SK-N-SH treated with all-trans-retinoic acid at 6 μM for 48 hours (cell line): ENCODE measurements around the gene SIL1.

Source experiments
- BACH2 ChIP-seq: fragments of 250-450 bp; sonication (Bioruptor Pico); IDR thresholded peaks from 2 replicates; pipeline ENCODE4 v1.9.0; 2021; ENCODE audit warnings: mild to moderate bottlenecking, borderline replicate concordance
- CREB5 ChIP-seq: fragments of 250-450 bp; sonication (Bioruptor Pico); IDR thresholded peaks from 2 replicates; pipeline ENCODE4 v1.5.1; 2020; ENCODE audit warnings: low read depth, mild to moderate bottlenecking, moderate library complexity
- OSR1 ChIP-seq: fragments of 250-450 bp; sonication (Bioruptor Pico); IDR thresholded peaks from 2 replicates; pipeline ENCODE4 v1.8.0; 2022; ENCODE audit warnings: moderate library complexity, mild to moderate bottlenecking, inconsistent platforms
- PATZ1 ChIP-seq: fragments of 250-450 bp; sonication (Bioruptor Pico); IDR thresholded peaks from 2 replicates; pipeline ENCODE4 v1.8.0; 2020; ENCODE audit warnings: mild to moderate bottlenecking, moderate library complexity, borderline replicate concordance
- RARB ChIP-seq: fragments of 250-450 bp; sonication (Bioruptor Pico); IDR thresholded peaks from 2 replicates; pipeline ENCODE4 v1.8.0; 2021; ENCODE audit warnings: mild to moderate bottlenecking, moderate library complexity
- TOX ChIP-seq: fragments of 250-450 bp; sonication (Bioruptor Pico); IDR thresholded peaks from 2 replicates; pipeline ENCODE4 v1.8.0; 2021; ENCODE audit warnings: mild to moderate bottlenecking, moderate library complexity, borderline replicate concordance
- ZFP3 ChIP-seq: fragments of 250-450 bp; sonication (Bioruptor Pico); IDR thresholded peaks from 2 replicates; pipeline ENCODE4 v1.5.0; 2020; ENCODE audit warnings: mild to moderate bottlenecking, moderate library complexity
- ZNF8 ChIP-seq: fragments of 450-650 bp; formaldehyde crosslinking; IDR thresholded peaks from 2 replicates; pipeline ENCODE4 v1.5.0; 2020; ENCODE audit warnings: mild to moderate bottlenecking, moderate library complexity

- TF ChIP-seq RARB (no peak), PATZ1 (no peak), CREB5 (CRISPR knock-in tag) (no peak), OSR1 (CRISPR knock-in tag) (no peak), ZNF8 (CRISPR knock-in tag) (no peak), TOX (CRISPR knock-in tag) (no peak), ZFP3 (CRISPR knock-in tag) (no peak), BACH2 (CRISPR knock-in tag) (no peak)
Observed at GRCh38 chr5:139104577-139105276, 93.4 kb downstream of the SIL1 start.
